HG03280 (cell line): ENCODE measurements around the gene RAB12.

ENCODE experiments used
- ATAC-seq: cut with Tn5 transposase; IDR thresholded peaks from one replicate; pipeline ENCODE4 v1.9.1; 2021; ENCODE audit warnings: mild to moderate bottlenecking, moderate library complexity; ENCODE audit not compliant: unreplicated experiment

Gene RAB12

DNA sequence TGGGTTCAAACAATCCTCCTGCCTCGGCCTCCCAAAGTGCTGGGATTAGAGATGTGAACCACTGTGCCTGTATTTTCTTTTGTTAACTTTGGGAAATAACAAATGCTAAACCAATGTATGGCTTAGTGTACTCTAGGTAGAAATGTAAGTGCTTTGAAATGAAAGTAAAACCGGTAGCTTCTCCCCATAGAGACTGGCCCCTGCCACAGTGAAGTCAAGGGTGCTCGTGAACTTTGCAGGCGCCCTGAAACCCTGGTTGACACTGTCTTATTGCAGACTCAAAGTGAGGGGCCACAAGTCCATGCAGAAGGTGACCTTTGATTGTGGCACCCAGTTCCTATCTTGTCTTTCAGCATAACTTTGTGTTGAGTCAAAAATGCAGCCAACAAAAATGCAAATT is 72.0 kb downstream of the RAB12 start:
- ATAC-seq = no peak

DNA sequence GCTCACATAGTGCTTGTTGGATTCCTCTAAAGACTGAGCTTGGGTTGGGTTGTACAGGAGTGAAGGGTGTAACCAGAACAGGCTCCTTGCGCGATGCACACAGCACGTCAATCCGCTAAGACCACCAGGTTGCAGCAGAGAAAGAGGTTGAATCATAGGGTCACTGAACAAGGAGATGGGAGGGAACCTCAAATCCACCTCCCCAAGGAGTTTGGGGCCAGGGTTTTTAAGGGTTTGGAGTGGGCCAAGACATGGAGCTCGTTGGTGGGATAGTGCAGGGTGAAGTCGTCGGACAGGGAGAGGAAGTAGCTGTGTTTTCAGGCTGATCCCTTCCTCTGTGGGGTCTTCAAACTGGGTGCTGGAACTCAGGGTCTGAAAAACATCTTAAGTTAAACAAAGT is 75.3 kb downstream of the RAB12 start:
- no peak for ATAC-seq

DNA sequence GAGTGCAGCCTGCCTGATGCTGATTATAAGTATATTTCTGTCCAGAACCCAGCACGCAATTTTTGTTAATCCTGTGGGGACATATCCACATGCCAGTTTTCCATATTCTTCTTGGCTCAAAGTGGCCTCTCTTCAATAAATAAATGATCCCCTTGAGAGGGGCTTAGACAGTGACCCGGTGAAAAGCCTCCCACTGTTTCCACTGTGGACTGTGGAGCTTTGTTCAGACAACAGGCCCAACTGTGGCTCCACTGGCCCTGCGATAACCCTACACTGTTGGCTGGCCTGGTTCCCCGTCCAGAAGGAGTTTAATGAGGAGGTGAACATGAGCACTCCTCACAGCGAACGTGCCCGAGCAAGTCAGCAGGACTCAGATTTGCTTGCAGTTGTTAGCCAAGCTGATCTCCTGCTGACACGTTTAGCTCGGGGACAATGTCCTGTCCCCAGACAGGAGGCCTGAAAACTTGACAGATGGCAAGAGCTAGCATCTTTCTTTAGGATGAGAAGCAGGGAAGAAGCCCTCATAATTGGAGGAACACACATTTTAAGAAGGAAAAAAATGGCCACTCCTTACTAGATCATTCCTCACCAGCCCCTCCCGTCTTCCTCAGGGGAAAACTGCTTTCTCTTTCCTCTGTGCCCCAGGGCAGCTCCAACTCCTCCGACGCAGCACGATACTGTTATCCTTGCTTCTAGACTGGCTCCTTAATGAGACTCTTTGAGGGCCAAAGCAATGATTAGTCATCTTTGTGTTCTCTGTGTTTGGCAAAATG is 76.1 kb downstream of the RAB12 start:
- no peak for ATAC-seq

DNA sequence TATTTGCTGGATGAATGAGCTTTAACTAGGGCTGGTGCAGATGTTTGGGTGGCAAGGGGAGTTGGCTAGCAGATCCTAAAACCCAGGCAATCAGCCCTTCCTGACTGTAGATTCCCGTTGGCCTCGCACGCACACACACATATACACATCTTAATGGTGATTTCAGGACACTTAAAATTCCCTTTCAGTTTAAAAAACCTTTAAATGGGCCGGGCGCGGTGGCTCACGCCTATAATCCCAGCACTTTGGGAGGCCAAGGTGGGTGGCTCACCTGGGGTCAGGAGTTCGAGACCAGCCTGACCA is 76.6 kb downstream of the RAB12 start:
- ATAC-seq = no peak

DNA sequence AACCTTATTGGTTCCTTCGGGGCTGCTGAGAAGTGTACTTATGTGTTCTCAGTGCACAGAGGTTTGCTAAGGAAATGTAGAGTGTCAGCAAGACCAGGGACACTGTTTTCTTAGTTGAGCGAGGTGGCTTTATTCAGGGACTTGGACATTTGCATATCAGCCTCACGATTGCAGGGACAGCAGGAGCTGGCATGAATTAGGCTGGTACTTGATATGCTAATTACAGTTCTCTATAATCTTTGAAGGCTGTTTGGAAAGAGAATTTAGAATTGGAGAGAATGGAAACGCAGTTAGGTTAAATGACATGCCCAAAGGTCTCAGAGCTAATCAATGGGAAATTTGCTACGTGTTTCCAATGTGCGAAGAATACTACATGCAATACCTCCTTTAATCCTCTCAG is 77.4 kb downstream of the RAB12 start:
- no peak for ATAC-seq

DNA sequence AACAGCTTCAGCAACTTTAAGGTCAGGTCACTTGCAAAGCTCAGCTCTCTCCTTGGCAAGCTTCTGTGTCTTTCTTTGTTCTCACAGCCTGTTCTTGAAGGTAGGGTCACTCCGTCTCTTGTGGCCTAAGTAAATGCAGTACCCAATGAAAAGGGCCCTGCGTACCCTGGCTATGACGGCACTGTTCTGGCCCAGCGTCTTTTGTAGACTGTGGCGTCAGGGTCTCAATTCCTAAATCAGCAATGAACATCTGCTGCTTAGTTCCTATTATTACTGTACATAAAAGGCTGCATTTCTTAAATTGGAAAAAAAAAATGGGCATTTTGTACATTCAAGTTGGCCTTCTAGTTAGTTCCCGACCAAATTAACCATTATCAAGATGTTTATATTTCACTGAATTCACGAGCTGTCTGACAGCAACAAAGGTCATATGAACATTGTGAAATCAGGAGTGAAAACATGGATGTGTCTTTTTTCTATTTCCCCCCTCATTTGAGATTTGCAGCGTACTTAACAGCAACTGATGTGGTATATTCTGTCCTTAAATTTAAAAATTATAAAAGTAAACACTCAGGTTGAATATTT is 79.1 kb downstream of the RAB12 start:
- no peak for ATAC-seq

DNA sequence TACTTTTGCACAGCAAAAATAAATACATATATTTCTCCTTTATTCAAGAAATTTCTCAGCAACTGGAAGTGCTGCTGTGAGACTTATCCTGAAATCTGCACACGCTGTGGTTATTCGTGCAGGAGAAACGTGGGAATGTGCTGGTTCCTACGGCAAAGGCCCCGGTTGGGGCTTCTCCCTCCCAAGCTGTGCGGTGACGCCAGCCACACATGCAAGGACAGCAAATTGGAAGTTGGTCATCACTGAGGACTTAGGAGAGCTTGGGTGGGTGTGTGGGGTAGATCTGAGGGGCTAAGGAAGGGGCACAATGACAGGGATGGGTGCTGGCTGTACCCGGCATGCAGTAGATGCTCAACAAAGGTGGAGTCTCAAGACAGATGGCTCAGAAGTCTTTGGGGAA is 79.6 kb downstream of the RAB12 start:
- ATAC-seq = no peak
